HG02798 (cell line): ENCODE measurements around the gene CXXC5.

Experiments
- ATAC-seq: cut with Tn5 transposase; IDR thresholded peaks from one replicate; pipeline ENCODE4 v1.9.1; 2021; ENCODE audit warnings: mild to moderate bottlenecking; ENCODE audit not compliant: unreplicated experiment, poor library complexity

The CXXC5 gene

DNA sequence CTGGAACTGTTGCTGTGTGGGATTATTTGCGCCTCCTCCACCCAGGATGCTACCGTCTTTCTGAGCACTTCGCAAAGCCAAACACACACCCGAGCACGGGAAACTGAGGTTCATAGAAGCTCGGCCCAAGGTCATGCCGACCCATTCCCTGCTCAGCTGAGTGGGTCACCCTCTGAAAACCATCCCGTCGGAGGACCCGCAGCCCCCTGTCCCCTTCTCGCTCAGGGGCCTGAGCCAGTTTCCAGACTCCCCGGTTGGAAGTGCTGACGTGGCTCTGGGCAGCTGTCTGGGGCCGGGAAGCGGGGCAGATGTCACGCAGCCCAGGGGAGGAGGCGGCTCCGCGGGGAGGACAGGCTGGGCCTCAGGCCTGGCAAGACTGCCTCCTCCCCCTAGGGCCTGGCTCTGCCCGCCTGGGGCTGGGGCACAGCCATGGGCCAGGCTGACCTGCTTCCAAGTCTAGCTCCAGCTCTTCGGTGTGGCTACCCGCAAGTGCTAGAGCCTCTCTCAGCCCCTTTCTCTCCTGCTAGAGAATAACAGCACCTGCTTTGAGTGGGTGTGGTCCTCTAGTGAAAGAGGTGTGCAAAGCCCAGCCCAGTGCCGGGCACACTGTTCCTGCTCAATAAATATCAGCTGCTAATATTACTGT is 9.9 kb upstream of the CXXC5 start:
- peak; percentile 29 for ATAC-seq

DNA sequence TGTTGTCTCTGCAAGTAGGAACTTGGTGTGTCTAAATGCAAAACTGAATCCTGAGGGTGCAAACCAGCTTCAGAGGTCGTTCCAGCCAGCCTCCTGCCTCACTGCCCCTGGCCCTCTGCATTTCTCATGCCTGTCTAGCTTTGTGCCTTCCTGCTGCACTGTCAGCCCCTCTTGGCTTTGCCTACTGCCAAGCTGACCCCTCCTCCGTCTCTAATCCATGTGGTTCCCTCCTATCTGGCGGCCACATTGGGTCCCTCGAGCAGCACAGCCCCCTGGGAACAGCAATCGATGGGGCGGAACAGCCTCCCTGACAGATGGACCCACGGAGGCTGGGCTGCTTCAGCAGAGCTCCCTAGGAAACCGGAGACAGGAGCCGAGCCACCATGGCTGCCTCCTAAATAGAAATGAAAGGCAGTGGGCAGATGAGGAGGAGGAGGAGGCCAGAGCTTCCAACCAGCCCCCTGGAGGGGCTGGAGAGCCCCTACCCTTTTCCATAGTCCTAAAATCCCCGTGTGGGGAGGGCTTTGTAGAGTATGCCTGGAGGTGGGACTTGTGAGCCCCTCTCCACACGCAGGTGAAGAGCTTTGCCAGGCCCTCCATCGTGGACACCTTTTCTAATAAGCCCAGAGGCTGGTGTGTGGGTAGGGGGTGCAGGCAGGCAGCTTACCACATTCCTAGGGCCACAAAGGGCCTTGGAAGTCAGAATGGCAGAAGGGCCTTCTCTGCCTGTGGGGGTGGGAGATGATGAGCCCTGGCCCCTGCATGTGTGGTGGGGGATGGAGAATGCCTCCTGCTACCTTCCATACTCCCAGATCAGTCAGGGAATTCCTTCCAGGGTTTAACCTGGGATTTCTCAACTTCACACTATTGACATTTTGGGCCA is 9.2 kb upstream of the CXXC5 start:
- ATAC-seq = no peak

DNA sequence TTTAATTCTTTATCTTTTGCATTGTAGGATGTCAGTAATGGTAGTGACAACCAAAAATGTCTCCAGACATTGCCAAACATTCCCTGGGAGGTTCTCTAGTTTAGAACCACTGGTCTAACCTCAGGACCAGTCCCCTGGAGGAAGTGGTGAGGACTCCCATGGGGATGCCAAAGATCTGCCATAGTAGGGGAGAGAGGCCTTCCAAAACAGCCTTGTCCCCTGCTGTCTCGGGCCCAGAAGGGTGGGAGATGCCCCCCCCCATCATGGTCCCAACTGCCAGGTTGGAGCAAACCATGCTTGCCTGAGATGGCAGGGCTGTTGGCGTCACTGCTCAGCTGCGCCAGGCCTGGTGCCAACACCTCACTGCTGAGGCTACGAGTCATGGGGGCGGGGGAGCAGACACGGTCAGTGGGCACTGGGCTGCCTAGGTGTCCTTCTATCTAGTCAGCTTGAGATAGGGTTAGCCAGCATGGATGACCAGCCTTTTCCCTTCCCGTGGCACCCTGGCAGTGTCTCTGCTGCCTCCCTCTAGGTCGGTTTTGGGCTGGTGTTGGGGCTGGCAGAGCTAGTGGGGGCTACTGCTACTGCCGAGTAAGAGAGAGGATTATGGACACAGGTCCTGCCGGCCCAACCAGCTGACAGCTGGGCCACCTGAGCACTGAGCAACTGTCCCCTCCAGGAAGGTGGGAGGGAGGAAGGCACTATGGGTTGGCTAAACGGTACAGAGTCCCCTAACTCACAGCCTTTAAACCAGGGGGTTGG is 8.3 kb upstream of the CXXC5 start:
- no peak for ATAC-seq

DNA sequence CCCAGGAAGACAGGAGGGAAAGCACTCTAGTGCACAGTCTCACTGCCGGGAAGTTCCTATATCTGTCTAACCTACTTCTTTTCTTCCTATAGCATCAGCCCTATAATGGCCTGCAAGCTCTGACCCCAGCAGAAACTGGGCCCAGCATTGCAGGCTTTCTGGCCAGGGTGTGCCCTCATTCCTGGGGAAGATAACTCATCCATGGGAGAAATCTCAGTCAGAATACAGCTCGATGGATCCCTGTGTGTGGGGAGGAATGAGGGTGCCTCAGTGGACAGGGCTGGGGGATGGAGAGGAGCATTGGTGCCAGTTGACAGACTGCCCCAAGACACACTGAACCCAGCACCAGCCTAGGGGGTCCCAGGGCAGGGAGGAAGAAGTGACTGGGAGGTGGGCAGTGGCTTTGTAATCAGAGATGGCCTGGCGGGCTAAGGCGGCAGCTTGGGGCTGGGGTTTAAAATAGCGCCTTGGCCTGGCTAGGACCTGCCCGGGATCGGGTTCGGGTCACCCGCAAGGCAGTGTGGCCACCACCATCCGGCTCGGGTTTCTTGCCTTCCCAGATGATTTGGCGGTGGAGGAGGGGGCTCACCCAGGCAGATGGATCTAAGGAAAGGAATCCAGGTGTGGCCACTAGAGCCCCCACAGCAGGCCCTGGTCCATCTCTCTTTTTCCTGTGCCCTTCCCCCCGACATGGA is 7.6 kb upstream of the CXXC5 start:
- ATAC-seq = no peak

DNA sequence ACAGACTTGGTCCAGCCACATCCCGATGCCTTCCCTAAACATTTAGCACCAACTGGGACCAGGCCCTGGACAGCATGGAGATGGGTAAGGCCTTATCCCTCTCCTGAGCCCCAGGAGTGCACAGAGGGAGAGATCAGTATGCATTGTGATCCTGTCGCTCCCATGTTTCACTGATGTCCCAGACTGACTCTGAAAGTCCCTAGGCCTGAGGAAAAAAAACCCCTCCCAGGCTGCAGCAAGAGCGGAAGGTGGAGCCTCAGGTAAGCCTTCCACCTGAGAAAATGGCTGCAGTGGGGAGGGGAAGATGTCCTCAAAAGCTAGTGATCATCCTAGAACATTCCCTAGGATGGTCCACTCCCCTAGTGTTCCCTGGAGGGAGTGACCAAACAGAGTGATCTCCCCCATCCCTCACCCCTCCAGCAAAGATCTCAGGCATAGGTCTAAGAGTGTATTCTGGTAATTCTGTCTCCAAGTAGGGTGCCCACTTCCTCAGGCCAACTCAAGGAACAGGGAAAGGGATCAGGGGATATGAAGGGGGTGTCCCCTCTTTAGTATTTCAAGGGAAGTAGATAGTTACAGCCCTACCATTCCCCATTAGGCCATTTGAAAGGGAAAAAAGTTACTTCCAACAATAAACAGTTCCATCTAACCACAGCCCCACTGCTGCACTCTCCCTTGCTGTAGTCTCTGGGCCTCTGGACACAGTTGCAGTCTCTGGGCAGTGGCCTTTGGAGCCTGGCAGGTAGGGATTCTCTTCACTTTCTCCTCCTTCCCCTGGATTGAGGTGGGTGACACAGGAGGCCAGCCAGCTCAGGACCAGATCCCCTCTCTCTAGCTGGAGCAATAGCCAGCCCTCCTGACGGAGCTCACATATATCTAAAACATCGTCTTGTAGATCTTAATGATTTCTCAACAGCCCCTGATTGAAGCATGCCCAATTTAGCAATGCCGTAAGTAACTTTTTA is 6.8 kb upstream of the CXXC5 start:
- ATAC-seq = no peak

DNA sequence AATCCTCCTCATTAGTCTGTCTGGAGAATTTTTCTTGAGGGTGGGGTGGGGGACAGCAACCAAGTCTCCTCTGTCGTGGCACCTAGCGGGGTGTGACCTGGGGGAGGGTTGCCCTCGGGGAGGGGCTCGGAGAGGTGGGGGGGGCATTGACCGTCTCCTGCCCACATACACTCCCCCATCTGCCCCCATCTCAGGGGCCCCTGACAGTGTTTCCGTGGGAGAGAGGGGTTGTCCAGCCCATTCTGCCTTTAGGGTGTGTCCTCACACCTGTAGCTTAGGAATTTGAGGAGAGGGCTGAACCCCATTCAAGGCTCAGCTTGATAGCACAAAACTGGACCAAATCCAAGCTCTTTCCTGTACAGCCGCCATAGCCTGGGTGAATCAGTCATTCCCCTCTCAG is 5.9 kb upstream of the CXXC5 start:
- no peak for ATAC-seq

DNA sequence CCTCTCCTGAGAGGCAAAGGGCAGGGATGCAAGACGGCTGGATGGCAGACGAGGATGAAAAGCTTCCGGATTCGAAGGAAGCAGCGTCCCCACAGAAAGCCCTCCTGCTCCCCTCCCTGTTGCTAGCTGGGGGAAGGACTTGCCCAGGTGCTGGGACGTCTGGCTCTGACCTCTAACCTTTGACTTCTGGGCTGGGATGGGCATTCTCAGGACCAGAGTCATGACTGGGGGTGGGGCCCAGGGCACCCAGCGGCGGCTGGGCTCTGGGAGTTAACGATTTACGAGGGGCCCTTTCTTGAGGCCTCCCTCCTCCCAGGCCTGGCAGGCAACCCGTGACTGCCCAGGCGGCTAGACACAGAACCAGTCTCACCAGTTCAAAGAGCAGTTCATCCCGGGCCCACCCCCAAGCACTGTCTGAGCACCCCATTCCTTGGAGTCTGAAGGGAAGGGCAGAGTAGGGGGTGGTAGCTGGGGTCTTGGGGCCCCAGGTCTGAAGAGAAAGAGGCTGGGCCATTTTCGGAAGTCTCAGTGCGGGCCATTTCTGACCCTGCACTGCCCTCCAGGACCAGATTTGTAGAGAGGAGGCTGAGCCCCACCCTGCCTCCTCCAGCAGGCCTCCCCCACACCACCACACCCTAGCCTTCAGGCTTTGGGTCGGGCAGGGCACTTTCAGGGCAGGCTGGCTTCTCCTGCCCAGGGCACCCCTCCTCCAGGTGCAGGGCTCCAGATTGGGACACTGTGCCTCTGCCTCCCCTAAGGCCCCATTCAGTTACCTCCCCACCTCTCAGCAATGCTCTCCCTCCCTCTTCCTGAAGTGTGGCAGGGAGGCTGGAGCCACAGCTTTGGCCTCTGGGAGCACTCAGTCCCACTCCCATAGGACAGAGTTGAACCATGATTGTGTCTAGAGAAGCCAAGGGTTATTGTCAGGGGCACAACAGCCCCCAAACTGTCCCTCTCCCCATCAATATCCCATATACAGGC is 5.0 kb upstream of the CXXC5 start:
- ATAC-seq = no peak

DNA sequence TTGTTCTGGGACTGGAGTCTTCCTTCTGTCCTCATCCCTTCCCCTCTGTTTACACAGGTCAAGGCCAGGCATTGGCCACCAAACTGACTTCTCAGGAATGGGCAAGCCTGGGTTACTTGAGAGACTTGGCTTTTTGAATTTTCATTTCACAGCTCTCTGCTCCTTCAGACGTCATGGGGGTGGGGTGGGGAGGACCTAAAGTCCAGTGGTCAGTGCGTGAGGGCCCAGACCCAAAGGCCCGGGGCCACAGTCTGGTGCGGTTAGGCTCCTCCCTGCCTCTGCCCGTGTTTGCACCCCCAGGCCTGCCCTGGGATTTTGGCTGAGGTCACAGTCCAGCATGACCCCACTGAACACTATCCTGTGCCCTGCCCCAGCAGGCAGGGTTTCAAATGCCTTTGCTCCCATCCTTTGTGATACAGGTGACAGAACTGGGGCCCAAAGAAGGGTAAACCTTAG is 4.1 kb upstream of the CXXC5 start:
- no peak for ATAC-seq

DNA sequence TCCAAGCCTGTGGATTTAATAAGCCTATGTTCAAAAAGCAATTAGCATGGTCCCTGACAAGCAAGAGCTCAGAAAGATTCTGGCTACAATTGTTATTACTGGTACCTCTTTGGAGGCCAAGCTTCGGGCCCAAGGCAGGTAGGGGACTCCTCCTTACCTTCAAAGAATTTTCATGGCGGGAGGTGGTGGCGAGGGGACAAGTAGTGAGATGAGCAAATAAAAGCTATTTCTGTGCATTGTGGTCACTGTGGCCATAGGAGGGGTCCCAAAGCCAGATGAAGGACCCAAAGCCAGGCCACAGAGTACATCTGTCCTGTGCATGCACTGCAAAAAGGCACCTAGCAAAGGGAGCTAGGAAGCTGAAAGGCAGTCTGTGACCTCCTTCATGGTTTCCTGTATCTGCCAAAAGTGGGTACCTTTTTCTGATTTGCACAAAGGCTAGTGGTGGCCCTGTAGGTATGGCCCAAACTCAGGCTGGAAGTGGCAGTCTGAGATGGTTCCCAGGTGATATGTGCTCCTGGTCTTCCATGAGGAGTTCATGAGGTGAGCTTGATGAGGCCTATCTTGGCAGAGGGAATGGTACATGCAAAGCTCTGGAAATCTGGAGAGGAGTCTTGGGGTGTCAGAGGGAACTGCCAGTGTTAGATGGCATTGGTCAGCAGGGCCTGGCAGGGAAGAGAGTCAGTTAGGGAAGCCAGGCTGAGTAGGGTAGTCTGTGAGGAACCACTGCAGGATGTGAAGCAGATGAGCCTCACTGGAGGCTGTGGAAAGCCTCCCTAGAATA is 3.3 kb upstream of the CXXC5 start:
- ATAC-seq = no peak

DNA sequence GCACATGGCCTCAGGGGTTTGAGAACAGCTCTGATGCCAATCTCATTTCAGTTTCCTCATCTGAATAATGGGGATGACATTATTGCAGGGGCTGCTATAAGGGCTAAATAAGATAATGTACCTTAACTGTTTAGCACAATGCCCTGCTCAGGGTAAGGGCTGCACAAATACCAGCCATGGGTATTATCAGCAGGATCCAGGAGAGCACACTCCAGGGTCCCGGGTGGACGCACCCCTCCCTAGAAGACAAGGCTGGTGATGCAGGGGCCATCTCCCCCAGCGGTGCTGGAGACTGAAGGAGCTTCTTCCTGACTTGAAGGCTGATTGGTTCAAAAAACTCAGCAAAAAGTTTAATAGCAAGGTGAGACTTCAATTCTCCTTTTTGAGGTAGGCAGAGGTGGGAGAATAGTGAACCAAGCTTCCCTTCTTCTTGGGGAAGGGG is 2.7 kb upstream of the CXXC5 start:
- no peak for ATAC-seq

DNA sequence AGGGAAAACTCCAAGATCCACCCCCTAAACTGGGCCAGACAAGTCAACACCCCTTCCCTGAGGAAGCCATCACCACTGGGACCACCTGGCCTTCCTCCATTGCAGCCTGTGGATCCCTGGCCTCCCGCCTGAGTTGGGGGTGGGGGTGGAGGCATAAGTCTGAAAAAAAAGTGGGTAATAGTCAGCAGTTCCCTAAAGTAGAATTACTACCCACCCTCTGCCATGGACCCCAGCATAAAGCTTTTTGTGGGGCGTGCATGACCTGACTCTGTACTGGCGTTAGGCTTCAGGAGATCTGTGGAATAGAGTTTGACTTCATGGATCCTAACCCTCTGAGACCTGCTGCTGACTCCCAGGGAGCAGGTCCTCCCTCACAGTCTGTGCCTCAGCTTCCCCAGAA is 2.0 kb upstream of the CXXC5 start:
- no peak for ATAC-seq

DNA sequence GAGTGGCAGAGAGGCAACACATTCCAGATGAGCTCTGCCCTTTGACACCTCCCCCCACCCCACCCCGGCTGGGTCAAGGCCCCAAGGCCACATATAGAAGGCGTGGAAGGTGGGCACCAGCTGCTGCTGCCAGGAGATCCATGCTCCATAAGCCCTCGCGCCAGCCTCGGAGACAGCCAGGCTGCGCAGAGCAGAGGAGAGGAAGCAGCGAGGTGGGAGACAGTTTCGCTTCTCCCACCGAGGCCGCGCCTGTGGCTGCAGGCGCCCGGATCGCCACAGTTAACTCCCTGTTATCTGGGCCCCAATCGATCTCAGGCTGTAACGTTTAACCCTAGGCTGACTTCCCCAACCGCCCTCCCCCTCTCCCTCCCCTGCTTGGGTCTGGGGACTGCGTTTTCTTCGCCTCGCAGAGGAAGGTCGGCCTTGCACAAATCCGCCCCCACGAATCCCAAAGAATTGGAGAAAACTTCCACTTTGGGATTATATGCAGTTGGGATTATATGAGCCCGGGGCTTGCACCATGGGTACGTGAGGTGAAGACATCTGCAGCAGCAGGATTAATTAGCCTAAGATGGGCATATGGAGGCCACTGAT is 1.1 kb upstream of the CXXC5 start:
- ATAC-seq = no peak

DNA sequence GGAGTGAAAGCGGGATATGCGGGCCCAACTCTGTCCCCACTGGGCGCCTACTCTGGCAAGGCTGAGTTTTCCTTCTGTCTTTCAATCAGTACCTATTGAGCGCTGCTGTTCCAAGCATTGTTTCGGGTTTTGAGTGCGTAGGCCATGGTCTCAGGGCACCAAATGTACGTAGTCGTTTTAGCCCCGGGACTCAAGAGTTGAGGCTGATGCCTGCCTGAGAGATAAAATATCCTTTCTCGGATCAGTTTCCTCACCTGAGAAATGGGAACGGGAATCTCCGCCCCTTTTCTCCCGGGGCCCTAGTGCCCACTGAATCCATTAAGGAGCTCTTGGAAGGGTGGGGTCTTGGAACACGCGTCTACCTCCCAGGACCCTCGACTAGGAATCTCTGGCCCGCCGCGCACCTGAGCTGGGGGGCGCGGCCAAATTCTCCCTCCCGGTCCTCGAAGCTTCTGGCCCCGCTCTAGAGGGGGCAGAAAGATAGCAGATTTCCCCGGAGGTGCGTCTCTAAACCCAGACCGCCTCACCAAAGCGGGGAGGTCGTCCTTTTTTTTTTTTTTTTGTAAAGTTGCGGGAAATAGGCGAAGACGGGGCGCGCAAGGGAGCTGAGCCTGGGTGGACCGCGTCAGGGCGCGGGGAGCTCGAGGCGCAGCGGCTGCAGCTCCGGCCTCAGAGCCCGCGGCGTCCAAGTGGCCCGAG is 494 bp upstream of the CXXC5 start:
- no peak for ATAC-seq

DNA sequence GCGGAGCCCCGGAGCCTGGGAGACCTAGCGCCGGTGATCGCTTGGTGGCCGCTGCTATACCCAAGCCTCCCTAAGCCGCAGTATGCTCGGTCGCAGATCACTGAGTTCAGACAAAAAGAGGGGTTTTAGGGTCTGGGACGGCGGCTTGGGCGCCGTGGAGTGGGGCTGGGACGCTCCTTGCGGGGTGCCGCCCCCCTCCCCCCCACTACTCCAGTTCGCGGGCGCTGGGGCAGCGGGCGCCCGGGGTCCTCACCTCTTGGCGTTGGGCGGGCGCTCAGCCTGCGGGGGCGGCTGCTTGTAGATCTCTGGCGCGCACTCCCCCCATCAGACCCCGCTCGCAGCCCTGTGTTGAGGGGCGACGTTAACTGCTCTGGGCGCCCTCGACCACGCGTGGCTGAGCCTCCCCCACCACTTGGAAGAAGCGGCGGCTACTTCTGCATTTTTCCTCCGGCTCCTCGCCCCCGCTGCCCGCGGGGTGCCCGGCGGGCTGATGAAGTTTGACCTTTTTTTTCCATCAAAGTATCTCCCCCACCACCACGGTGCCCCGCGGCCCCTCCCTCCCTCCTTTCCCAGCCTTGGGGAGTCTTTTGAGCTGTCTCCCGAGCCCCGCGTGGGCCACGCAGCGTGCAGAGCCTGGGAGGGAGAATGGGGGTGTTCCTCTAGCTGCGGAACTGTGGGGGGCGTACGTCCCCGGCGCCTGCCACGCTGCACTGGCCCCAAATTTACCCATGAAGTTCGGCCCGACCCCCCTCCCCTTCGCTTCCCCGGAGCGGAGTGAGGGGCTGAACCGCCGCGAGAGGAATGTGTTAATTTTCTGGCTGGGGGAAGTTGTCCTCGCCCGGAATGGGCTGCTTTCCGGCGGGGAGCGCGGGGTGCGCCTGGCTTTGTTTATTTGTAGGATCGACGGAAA is 1.2 kb downstream of the CXXC5 start:
- ATAC-seq = peak; percentile 0

DNA sequence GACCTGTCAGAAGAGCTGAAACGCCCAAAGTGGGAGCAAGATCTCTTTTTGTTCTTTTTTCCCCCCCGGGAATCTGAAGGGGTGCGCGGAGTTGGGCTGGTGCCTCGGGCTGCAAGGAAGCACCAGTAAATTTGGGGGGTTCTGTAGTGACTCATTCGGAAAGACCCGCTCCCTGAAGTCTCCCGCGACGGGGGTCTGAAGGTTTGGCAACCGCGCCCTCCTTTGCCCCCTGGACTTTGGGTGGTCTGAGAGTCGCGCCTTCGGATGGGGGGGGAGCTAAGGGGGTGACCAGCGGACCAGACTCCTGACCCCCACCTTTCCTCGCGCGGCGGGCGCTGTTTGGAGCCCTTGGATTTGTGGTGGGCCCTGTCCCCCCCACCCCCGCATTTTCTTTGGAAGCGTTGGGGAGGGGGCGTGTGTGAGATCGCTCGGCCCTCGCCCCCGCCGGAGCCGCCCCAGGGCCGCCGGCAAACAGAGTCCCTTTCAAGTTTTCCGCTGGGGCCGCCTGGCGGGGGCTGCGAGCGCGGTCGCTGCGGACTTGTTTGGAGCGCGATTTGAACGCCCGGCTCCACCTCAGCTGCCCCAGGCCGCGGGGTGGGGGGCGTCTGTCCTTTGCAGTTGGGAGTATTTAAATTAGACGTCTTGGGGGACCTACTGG is 2.0 kb downstream of the CXXC5 start:
- ATAC-seq = no peak
